Glomerular visceral epithelial cell (primary cell): ENCODE data around the gene PLP2.
A peak's percentile ranks its signal among the peaks of the same experiment; 100 is the strongest.
"Not testable (repeated sequence)": the region's sequence is repeated elsewhere in the genome, so short reads cannot be mapped to it uniquely, and the experiment has no call there.

ENCODE experiments used
- DNase-seq: peaks from one replicate; pipeline ENCODE4 v3.0.0-alpha.2; 2016; ENCODE audit errors: extremely low spot score

PLP2 gene

GRCh38 chrX:49163555-49164419 is 7.9 kb upstream of the PLP2 start:
- DNase-seq = peak; percentile 82

GRCh38 chrX:49164589-49165360 is 6.9 kb upstream of the PLP2 start:
- no peak for DNase-seq

- peak; percentile 81 for DNase-seq
Observed at GRCh38 chrX:49165901-49166881, 5.5 kb upstream of the PLP2 start.

- peak; percentile 91 for DNase-seq
Observed at GRCh38 chrX:49166914-49167739, 4.6 kb upstream of the PLP2 start.

GRCh38 chrX:49167740-49168108 is 4.0 kb upstream of the PLP2 start:
- no peak for DNase-seq

GRCh38 chrX:49172280-49172780 is 632 bp downstream of the PLP2 start:
- DNase-seq = peak; percentile 75

- not testable (repeated sequence) for DNase-seq
Observed at GRCh38 chrX:49173544-49173943, 1.8 kb downstream of the PLP2 start.

- no peak for DNase-seq
Observed at GRCh38 chrX:49174723-49175122, 3.0 kb downstream of the PLP2 start.

GRCh38 chrX:49175435-49176274 is 4.0 kb downstream of the PLP2 start:
- no peak for DNase-seq

GRCh38 chrX:49176421-49177326 is 5.0 kb downstream of the PLP2 start:
- DNase-seq = no peak

- peak; percentile 18 for DNase-seq
Observed at GRCh38 chrX:49177338-49177833, 5.7 kb downstream of the PLP2 start.

GRCh38 chrX:49177873-49178480 is 6.3 kb downstream of the PLP2 start:
- DNase-seq = no peak

- DNase-seq = no peak
Observed at GRCh38 chrX:49178537-49178936, 6.8 kb downstream of the PLP2 start.

GRCh38 chrX:49179358-49179757 is 7.7 kb downstream of the PLP2 start:
- DNase-seq = no peak

GRCh38 chrX:49183701-49184281 is 12.1 kb downstream of the PLP2 start:
- no peak for DNase-seq

- peak; percentile 94 for DNase-seq
Observed at GRCh38 chrX:49184294-49185281, 12.9 kb downstream of the PLP2 start.
